ENCODE data around the gene SPR.

The SPR gene

GRCh38 chr2:72888438-72889202 is 1.4 kb downstream of the SPR start:
- peaks cover 6 to 19% of the 10 kb centered on the region in 2 donors for H3K36me3 ChIP-seq (ENCODE audit: control insufficient read depth in 1 of 2, insufficient read depth in 2 of 2, low read length in 2 of 2)
- peak overlapping the region in 1 of 2 donors; percentile 79 for H3K9ac ChIP-seq (ENCODE audit: low read depth in 1 of 2, low read length in 2 of 2)
- H3K4me1 ChIP-seq (ENCODE audit: control insufficient read depth in 1 of 2, insufficient read depth in 2 of 2, low read length in 2 of 2) = peaks cover 24% of the 10 kb centered on the region in 2 donors
- peaks cover 0 to 5% of the 10 kb centered on the region in 2 donors for H3K27me3 ChIP-seq (ENCODE audit: control insufficient read depth in 1 of 2, insufficient read depth in 2 of 2, low read length in 2 of 2)
- no peak overlapping the region for H3K27ac ChIP-seq (ENCODE audit: low read depth, low read length)
- H3K9me3 ChIP-seq (ENCODE audit: control insufficient read depth in 1 of 2, low read length in 2 of 2) = no peaks in the 10 kb centered on the region
- H3K4me3 ChIP-seq (ENCODE audit: low read depth in 1 of 2, low read length in 2 of 2) = peak overlapping the region; percentile 79 to 82

GRCh38 chr2:72889991-72890390 is 2.8 kb downstream of the SPR start:
- H3K9ac ChIP-seq (ENCODE audit: low read depth in 1 of 2, low read length in 2 of 2) = no peak overlapping the region
- no peak overlapping the region for H3K4me3 ChIP-seq (ENCODE audit: low read depth in 1 of 2, low read length in 2 of 2)
- peaks cover 6 to 19% of the 10 kb centered on the region in 2 donors for H3K36me3 ChIP-seq (ENCODE audit: control insufficient read depth in 1 of 2, insufficient read depth in 2 of 2, low read length in 2 of 2)
- no peak overlapping the region for H3K27ac ChIP-seq (ENCODE audit: low read depth, low read length)
- H3K9me3 ChIP-seq (ENCODE audit: control insufficient read depth in 1 of 2, low read length in 2 of 2) = no peaks in the 10 kb centered on the region
- peaks cover 28 to 30% of the 10 kb centered on the region in 2 donors for H3K4me1 ChIP-seq (ENCODE audit: control insufficient read depth in 1 of 2, insufficient read depth in 2 of 2, low read length in 2 of 2)
- H3K27me3 ChIP-seq (ENCODE audit: control insufficient read depth in 1 of 2, insufficient read depth in 2 of 2, low read length in 2 of 2) = peaks cover 1 to 14% of the 10 kb centered on the region in 2 donors

- no peak overlapping the region for H3K27ac ChIP-seq (ENCODE audit: low read depth, low read length)
- peaks cover 40 to 42% of the 10 kb centered on the region in 2 donors for H3K4me1 ChIP-seq (ENCODE audit: control insufficient read depth in 1 of 2, insufficient read depth in 2 of 2, low read length in 2 of 2)
These were observed 4.0 kb downstream of the SPR start for GRCh38 chr2:72891091-72891818.

GRCh38 chr2:72892506-72893173 is 5.4 kb downstream of the SPR start:
- Histone ChIP-seq H3K27me3 (ENCODE audit: control insufficient read depth in 1 of 2, insufficient read depth in 2 of 2, low read length in 2 of 2) (peaks cover 12 to 24% of the 10 kb centered on the region in 2 donors), H3K4me3 (ENCODE audit: low read depth in 1 of 2, low read length in 2 of 2) (no peak overlapping the region), H3K4me1 (ENCODE audit: control insufficient read depth in 1 of 2, insufficient read depth in 2 of 2, low read length in 2 of 2) (peaks cover 37 to 42% of the 10 kb centered on the region in 2 donors), H3K27ac (ENCODE audit: low read depth, low read length) (no peak overlapping the region), H3K36me3 (ENCODE audit: control insufficient read depth in 1 of 2, insufficient read depth in 2 of 2, low read length in 2 of 2) (peaks cover 6 to 19% of the 10 kb centered on the region in 2 donors), H3K9me3 (ENCODE audit: control insufficient read depth in 1 of 2, low read length in 2 of 2) (no peaks in the 10 kb centered on the region), H3K9ac (ENCODE audit: low read depth in 1 of 2, low read length in 2 of 2) (no peak overlapping the region)

More at GRCh38 chr2:72891091-72891818, 4.0 kb downstream of the SPR start:
- peaks cover 6 to 19% of the 10 kb centered on the region in 2 donors for H3K36me3 ChIP-seq (ENCODE audit: control insufficient read depth in 1 of 2, insufficient read depth in 2 of 2, low read length in 2 of 2)
- H3K27me3 ChIP-seq (ENCODE audit: control insufficient read depth in 1 of 2, insufficient read depth in 2 of 2, low read length in 2 of 2) = peaks cover 8 to 20% of the 10 kb centered on the region in 2 donors
- H3K4me3 ChIP-seq (ENCODE audit: low read depth in 1 of 2, low read length in 2 of 2) = no peak overlapping the region
- H3K9ac ChIP-seq (ENCODE audit: low read depth in 1 of 2, low read length in 2 of 2) = no peak overlapping the region
- H3K9me3 ChIP-seq (ENCODE audit: control insufficient read depth in 1 of 2, low read length in 2 of 2) = no peaks in the 10 kb centered on the region

- H3K36me3 ChIP-seq (ENCODE audit: control insufficient read depth in 1 of 2, insufficient read depth in 2 of 2, low read length in 2 of 2) = peaks cover 6 to 19% of the 10 kb centered on the region in 2 donors
- peaks cover 13 to 24% of the 10 kb centered on the region in 2 donors for H3K27me3 ChIP-seq (ENCODE audit: control insufficient read depth in 1 of 2, insufficient read depth in 2 of 2, low read length in 2 of 2)
- H3K4me1 ChIP-seq (ENCODE audit: control insufficient read depth in 1 of 2, insufficient read depth in 2 of 2, low read length in 2 of 2) = peaks cover 28 to 32% of the 10 kb centered on the region in 2 donors
- no peaks in the 10 kb centered on the region for H3K9me3 ChIP-seq (ENCODE audit: control insufficient read depth in 1 of 2, low read length in 2 of 2)
- H3K9ac ChIP-seq (ENCODE audit: low read depth in 1 of 2, low read length in 2 of 2) = no peak overlapping the region
- H3K27ac ChIP-seq (ENCODE audit: low read depth, low read length) = no peak overlapping the region
- no peak overlapping the region for H3K4me3 ChIP-seq (ENCODE audit: low read depth in 1 of 2, low read length in 2 of 2)
These were observed 6.5 kb downstream of the SPR start for GRCh38 chr2:72893594-72894319.

- Histone ChIP-seq H3K36me3 (ENCODE audit: control insufficient read depth in 1 of 2, insufficient read depth in 2 of 2, low read length in 2 of 2) (peaks cover 6 to 15% of the 10 kb centered on the region in 2 donors), H3K9me3 (ENCODE audit: control insufficient read depth in 1 of 2, low read length in 2 of 2) (no peaks in the 10 kb centered on the region), H3K9ac (ENCODE audit: low read depth in 1 of 2, low read length in 2 of 2) (no peak overlapping the region), H3K27ac (ENCODE audit: low read depth, low read length) (no peak overlapping the region), H3K4me1 (ENCODE audit: control insufficient read depth in 1 of 2, insufficient read depth in 2 of 2, low read length in 2 of 2) (peaks cover 22 to 25% of the 10 kb centered on the region in 2 donors), H3K27me3 (ENCODE audit: control insufficient read depth in 1 of 2, insufficient read depth in 2 of 2, low read length in 2 of 2) (peaks cover 13 to 21% of the 10 kb centered on the region in 2 donors), H3K4me3 (ENCODE audit: low read depth in 1 of 2, low read length in 2 of 2) (no peak overlapping the region)
These were observed 7.3 kb downstream of the SPR start for GRCh38 chr2:72894514-72894913.

- Histone ChIP-seq H3K36me3 (ENCODE audit: control insufficient read depth in 1 of 2, insufficient read depth in 2 of 2, low read length in 2 of 2) (peaks cover 6 to 15% of the 10 kb centered on the region in 2 donors), H3K9ac (ENCODE audit: low read depth in 1 of 2, low read length in 2 of 2) (no peak overlapping the region), H3K27ac (ENCODE audit: low read depth, low read length) (no peak overlapping the region), H3K4me1 (ENCODE audit: control insufficient read depth in 1 of 2, insufficient read depth in 2 of 2, low read length in 2 of 2) (peaks cover 18 to 19% of the 10 kb centered on the region in 2 donors), H3K4me3 (ENCODE audit: low read depth in 1 of 2, low read length in 2 of 2) (peak overlapping the region in 1 of 2 donors; percentile 57), H3K27me3 (ENCODE audit: control insufficient read depth in 1 of 2, insufficient read depth in 2 of 2, low read length in 2 of 2) (peaks cover 17 to 21% of the 10 kb centered on the region in 2 donors), H3K9me3 (ENCODE audit: control insufficient read depth in 1 of 2, low read length in 2 of 2) (no peaks in the 10 kb centered on the region)
These were observed 7.9 kb downstream of the SPR start for GRCh38 chr2:72895154-72895553.

GRCh38 chr2:72895759-72896281 is 8.6 kb downstream of the SPR start:
- Histone ChIP-seq H3K9ac (ENCODE audit: low read depth in 1 of 2, low read length in 2 of 2) (no peak overlapping the region), H3K27me3 (ENCODE audit: control insufficient read depth in 1 of 2, insufficient read depth in 2 of 2, low read length in 2 of 2) (peaks cover 22 to 27% of the 10 kb centered on the region in 2 donors)

GRCh38 chr2:72896446-72896845 is 9.2 kb downstream of the SPR start:
- no peak overlapping the region for H3K27ac ChIP-seq (ENCODE audit: low read depth, low read length)
- no peaks in the 10 kb centered on the region for H3K9me3 ChIP-seq (ENCODE audit: control insufficient read depth in 1 of 2, low read length in 2 of 2)
- H3K4me3 ChIP-seq (ENCODE audit: low read depth in 1 of 2, low read length in 2 of 2) = peak overlapping the region in 1 of 2 donors; percentile 57
- H3K36me3 ChIP-seq (ENCODE audit: control insufficient read depth in 1 of 2, insufficient read depth in 2 of 2, low read length in 2 of 2) = peaks cover under 1 to 10% of the 10 kb centered on the region in 2 donors
- H3K9ac ChIP-seq (ENCODE audit: low read depth in 1 of 2, low read length in 2 of 2) = no peak overlapping the region
- peaks cover 24 to 33% of the 10 kb centered on the region in 2 donors for H3K27me3 ChIP-seq (ENCODE audit: control insufficient read depth in 1 of 2, insufficient read depth in 2 of 2, low read length in 2 of 2)
- H3K4me1 ChIP-seq (ENCODE audit: control insufficient read depth in 1 of 2, insufficient read depth in 2 of 2, low read length in 2 of 2) = peaks cover 18 to 19% of the 10 kb centered on the region in 2 donors

More at GRCh38 chr2:72895759-72896281, 8.6 kb downstream of the SPR start:
- no peak overlapping the region for H3K27ac ChIP-seq (ENCODE audit: low read depth, low read length)
- H3K4me1 ChIP-seq (ENCODE audit: control insufficient read depth in 1 of 2, insufficient read depth in 2 of 2, low read length in 2 of 2) = peaks cover 18 to 19% of the 10 kb centered on the region in 2 donors
- H3K36me3 ChIP-seq (ENCODE audit: control insufficient read depth in 1 of 2, insufficient read depth in 2 of 2, low read length in 2 of 2) = peaks cover 6 to 15% of the 10 kb centered on the region in 2 donors
- H3K4me3 ChIP-seq (ENCODE audit: low read depth in 1 of 2, low read length in 2 of 2) = peak overlapping the region; percentile 41 to 57
- H3K9me3 ChIP-seq (ENCODE audit: control insufficient read depth in 1 of 2, low read length in 2 of 2) = no peaks in the 10 kb centered on the region
